HL-60/S4 (cell line): ENCODE results near the gene MEGF10.

Source experiments
- in situ Hi-C: fragments of 300-500 bp; cut with MboI; formaldehyde crosslinking; loops from 2 replicates; pipeline ENCODE4 v1.14.3; 2022; ENCODE audit warnings: low sequenced_read_pairs

The MEGF10 gene

DNA sequence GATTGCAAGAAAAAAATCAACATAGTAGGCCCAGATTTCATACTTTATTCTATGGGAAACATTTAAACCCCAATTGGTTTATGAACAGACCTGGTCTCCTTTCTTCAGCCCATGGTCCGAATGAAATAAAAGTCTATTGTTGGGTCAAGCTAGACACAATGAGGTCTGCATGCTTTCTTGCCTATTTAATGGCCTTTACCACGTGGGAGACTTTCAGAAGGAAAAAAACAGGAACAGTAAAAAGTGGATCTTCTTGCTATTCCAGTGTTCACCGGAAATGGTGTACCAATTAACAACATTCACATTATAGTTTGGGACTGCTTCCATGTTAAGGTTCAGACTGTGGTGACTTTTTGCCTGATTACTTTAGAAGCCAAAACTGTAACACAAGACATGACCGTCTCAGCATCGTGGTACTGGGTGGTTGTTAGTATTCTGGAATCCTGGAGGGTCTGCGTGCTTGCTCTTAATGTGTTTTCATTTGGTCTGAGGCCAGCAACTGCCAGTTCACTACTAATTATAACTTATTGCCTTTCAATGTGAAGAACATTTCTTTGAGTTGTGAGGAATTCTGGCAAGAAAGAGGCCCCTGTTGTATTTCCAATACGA lies 141.5 kb downstream of the MEGF10 start:
- in situ Hi-C loops: no loop called here

DNA sequence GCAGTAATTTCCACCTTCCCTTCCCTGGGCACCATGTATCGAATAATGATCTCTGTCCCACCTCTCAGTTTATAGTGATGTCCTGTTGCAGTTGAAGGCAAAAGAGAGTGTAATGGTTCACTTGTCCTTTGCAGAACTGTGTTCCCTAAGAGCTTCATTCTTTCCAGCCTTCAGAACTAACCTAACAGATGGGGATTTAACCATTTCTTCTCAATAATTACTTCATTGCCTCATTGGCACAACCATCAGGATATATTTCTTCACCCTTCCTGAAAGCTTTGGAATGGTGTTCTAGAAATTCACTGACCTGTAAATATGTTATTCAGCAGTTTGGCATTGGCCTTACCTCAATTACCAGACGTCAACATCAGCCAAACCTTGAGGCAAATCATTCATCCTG lies 142.9 kb downstream of the MEGF10 start:
- in situ Hi-C loops: no loop called here

DNA sequence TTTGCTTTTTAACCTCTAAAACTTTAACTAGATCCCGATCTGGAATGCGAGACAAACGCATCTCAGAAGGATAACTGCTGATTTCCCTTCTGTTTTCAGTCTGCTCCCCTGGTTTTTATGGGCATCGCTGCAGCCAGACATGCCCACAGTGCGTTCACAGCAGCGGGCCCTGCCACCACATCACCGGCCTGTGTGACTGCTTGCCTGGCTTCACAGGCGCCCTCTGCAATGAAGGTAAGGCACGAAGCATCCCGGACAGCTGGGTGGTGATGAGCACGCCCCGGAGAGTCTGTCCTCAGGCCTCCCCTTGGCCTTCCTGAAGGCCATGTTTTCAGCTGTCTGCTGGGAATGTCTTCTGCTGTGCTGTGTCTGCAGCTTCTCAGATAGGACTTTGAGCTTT lies 144.0 kb downstream of the MEGF10 start:
- in situ Hi-C loops: no loop called here

DNA sequence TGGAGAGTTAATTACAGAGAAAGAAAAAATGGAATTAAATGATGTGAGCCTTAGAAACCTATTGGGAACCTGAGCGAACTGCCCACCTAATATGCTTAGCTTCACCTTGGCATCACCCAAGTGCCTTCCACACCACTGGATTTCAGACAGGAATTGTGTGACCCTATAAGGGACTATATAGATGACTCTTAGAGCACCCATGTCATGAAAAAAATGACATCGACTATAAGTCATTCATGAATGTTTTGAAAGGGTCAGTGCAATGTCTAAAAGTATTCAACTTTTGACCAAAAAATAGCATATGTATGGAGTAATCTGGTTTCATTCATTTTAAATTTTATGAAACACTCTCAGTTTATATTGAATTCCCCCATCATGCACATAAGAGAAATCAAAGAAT lies 145.2 kb downstream of the MEGF10 start:
- in situ Hi-C loops: no loop called here

- in situ Hi-C loops: no loop called here
Measured at GRCh38 chr5:127439644-127440043, 149.0 kb downstream of the MEGF10 start.

DNA sequence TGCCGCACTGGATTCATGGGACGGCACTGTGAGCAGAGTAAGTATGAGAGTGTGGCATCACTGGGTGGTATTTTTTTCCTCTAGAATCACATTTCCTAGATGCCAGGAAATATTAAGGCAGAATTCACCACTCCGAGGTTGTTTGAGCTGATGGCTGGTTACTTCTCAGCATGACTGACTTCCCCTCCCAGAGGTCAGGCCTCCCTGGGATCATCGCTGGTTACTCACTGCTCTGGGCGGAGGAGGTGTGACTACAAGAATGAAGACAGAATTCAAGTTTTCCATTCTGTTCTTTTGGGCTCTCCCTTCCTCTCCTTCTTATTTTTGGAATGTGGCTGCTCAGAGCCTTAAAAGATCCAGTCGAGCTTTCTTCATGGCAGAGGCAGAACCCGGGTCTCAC lies 150.2 kb downstream of the MEGF10 start:
- in situ Hi-C loops: no loop called here

DNA sequence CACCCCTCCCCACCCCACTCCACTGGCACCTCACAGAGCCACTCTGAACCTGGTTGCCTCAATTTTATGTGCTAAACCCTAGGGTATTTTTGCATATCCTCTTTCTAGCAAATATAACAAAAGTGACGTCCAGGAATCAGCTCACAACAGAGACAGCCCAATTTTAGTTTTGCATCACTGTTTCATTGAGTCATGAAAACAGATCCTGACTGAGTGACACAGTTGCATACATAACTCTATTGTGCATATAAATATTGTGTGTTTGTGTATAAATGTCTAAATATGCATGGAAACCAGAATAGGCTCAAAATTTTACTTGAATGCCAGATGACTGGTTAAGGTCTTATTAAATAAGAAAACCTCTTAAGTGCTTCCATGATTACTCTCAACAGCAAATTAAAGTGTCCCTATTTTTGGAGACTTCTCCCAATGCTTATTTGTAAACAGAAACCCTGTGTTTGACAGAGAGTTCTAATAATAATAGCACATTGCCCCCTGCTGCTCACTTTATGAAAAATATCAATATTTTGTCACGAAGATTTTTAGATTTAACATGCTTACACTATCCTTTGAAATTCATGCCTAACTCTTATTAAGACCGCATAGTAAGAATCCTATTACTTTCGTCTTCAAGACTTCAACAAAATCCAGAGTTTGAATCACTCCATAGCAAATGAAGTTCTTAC lies 151.3 kb downstream of the MEGF10 start:
- in situ Hi-C loops: no loop called here

DNA sequence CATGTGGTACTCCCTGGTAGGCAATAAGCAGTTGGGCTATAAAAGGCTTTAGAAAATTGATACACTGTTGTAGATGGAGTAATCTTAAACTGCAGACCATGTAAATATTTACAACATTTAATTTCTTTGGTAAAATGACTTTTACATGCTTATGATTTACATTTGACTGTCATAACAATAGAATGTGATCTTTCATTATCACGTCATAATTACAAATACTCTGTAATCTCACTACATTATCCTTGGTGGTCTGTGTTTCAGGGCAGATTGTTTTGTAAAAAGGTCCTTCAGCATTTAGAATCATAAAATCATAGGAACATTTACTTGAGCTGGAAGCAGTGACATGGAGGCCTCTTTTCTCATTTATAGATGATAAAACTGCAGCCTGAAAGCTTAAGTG lies 153.6 kb downstream of the MEGF10 start:
- in situ Hi-C loops: no loop called here

GRCh38 chr5:127445328-127445727 lies 154.7 kb downstream of the MEGF10 start:
- in situ Hi-C loops: no loop called here

DNA sequence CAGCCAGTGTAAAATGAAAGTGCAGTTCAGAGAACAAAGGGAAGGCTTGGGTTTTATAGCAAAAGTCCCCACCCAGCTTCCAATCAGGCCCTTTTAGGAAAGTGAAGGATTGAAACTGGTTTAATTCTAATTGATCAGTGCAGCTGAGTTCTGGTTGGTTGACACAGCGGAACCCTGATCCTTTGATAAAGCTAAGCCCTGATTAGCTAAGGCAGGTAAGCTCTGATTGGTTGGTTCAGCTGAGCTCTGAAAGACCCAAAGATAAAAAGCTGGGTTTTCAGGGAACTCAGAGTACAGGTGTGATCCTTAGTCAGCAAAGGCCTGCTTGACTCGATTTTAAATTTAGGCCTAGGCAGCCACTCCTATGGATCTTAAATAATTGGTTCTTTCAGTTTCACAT lies 156.0 kb downstream of the MEGF10 start:
- in situ Hi-C loops: no loop called here

DNA sequence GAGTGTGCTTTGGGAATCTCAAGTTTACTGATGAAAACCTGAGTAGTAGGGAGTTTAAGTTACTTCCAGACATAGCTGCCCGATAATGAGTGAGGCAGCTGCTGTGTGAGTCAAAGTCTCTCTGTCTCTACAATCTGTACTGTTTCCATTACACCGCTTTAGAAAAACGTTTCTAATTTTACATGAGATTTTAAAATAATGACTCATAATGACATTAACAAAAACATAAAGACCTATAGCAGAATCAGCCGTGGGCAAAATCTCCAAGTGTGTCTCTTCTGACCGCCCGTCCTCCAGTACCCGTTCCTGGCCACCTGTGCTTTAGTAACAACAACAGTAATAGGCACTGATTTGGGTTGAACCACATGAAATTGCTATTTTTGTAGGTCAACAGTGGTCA lies 157.2 kb downstream of the MEGF10 start:
- in situ Hi-C loops: no loop called here

GRCh38 chr5:127450046-127450445 lies 159.4 kb downstream of the MEGF10 start:
- in situ Hi-C loops: no loop called here

DNA sequence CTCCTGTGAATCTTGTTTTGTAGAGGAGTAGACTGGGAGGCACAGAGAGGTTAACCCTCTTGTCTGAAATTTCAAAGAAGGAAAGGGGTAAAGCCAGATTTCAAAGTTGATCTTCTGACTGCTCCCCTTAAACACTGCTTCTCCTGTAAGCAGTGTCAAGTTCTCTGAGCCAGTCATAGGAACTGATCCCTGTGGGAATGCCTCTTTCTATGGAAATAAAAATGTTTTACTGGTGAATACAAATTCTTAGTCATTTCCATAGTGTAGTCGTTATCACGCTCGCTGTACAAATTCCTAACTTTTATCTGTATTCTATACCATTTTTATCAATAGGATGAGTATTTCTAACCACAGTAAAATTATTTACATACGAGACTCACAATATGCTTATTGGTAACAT lies 160.5 kb downstream of the MEGF10 start:
- in situ Hi-C loops: no loop called here

DNA sequence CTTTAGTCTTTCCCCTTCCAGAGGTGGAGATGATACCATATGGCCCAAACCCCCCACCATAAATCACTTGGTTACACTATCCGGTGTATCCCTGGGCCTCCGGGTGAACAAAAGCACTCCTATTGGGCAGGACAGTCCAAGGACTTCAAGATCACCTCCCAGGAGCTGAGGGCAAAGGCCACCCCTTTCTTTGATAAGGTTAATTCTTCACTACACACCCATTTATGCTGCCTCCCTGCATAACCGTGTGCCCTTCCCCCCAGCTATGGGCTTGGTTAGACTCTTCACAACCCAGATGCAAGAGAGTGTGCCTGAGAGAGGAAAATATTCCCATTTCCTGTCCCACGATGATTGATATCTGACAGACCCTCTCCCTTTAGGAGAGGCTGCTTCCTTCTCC lies 162.0 kb downstream of the MEGF10 start:
- in situ Hi-C loops: no loop called here

DNA sequence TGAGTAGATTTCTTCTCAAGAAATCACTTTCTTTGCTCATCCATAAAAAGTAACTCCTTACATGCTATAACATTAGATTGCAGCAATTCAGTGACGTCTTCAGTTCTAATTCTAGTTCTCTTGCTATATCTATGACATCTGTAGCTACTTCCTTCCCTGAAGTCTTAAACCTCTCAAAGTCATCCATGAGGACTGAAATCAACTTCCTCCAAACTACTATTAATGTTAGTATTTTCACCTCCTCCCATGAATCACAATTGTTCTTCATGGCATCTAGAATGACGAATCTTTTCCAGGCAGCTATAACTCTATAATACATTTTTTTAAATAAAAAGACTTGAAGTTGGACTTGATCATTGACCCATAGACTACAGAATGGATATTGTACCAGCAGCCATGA lies 180.6 kb downstream of the MEGF10 start:
- in situ Hi-C loops: no loop called here

- in situ Hi-C loops: no loop called here
Measured at GRCh38 chr5:127472700-127473099, 182.1 kb downstream of the MEGF10 start.

GRCh38 chr5:127486471-127486870 lies 195.9 kb downstream of the MEGF10 start:
- in situ Hi-C loops: no loop called here

DNA sequence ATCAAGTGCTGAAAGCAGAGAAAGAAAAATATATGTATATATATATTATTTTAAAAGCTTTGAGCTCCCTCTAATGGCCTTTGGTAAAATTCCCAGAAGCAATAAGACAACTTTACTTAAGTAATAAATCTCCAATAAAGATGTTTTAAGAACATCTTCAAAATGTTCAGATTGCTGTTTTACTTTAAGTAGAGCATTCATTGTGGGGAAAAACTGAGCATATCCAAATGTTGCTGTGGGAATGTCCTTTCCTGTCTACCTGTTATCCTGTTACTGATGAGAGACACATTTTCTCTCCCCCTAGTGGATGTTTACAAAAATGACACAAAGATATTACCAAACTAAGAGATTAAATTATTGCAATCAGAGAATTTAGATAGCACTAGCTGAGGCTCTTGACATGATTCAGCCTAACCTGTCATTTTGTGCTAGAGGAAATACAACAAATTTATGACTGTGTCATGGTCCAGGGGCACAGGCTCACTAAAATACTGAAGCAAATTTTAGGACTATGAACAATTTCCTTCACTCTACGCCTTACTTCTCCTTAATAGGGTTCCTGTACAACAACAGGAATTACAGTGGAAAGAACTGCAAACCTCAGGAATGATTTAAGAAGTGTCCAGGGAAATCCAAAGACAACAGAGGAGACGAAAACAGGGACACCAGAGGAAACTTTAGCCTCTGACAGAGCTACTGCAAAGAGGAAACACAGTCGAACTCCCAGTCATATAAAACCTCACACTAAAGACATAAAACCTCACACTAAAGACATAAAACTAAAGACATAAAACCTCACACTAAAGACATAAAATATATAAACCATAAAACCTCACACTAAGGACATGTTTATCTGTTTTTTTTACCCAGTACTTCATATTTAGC lies 202.5 kb downstream of the MEGF10 start:
- in situ Hi-C loops: no loop called here

DNA sequence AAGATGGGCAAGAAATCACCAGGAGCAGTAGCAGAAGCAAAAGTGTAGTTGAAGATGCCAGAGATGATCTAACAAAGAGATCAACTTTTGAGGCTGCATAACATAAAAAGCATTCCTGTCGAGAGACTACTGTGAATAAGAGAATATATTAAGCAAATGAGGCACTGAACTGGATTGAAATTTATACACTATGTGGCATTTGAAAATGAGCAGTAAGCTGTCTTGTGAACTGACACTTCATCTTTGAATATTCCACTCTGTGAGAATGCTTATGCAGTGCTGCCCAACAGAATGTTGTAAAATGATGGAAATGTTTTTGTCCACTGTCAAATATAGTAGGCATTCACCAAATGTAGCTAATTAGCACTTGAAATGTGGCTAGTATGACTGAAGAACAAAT lies 208.0 kb downstream of the MEGF10 start:
- in situ Hi-C loops: no loop called here

DNA sequence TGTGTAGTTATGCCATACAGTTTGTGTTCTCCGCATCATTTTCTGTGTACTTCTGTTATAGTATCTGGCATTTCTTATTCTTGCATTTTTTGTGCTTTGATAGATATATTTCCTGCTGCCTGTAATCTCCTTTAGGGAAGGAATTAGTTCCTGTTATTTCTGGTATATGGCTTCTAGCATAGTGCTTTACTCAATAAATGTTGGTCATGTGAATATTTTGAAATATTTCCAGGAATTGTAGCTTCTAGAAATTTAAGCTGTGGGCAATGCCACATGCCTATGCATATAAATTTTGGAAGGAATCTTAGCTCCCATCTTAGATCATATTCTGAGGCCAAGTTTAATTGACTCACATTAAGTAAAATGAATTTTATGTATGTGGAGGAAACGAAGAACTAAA lies 215.3 kb downstream of the MEGF10 start:
- in situ Hi-C loops: loop anchor here (25.0 kb wide), 1 partner anchor 844 kb away; no protein-coding TSS in a partner anchor

GRCh38 chr5:127506616-127507015 lies 216.0 kb downstream of the MEGF10 start:
- in situ Hi-C loops: loop anchor here (25.0 kb wide), 1 partner anchor 844 kb away; no protein-coding TSS in a partner anchor
